HG03159 (cell line): Measurements from ENCODE around the gene OTUD5.
A peak's percentile ranks its signal among the peaks of the same experiment; 100 is the strongest.

Source experiments
- ATAC-seq: cut with Tn5 transposase; IDR thresholded peaks from one replicate; pipeline ENCODE4 v1.9.1; 2021; ENCODE audit warnings: mild to moderate bottlenecking, moderate library complexity; ENCODE audit not compliant: unreplicated experiment

Gene OTUD5

DNA sequence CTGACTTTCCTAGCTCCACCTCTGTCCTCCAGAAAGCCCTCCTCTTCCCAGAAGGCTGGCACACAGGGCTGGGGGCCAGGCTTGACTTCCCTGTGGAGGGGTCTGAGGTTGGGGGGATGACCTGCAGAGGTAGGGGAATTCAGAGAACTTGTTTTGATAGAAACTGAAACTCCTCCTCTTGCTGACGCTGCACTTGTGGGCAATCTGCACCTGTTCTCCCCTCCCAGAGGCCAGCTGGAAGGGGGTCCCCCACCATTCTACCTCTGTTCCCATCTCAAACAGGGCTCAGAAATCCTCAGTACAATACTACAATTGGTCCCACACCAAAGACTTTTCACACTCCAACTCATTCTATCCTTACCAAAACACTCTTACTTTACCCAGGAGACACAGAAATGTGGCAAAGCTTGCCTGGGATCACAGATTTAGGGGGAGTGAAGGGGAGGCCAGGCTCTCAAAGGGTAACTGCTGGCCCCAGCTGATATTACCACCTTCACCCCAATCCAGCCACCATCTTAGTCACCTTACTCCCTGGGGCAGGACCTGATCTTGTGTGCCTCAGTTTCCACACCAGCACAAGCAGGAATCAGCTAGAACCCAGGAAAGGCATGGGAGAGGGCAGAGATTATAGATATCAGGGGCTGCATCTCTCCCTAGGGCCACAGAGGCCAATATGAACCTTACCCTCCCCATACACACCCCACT, 18.5 kb downstream of the OTUD5 start:
- ATAC-seq, result peak; percentile 58

DNA sequence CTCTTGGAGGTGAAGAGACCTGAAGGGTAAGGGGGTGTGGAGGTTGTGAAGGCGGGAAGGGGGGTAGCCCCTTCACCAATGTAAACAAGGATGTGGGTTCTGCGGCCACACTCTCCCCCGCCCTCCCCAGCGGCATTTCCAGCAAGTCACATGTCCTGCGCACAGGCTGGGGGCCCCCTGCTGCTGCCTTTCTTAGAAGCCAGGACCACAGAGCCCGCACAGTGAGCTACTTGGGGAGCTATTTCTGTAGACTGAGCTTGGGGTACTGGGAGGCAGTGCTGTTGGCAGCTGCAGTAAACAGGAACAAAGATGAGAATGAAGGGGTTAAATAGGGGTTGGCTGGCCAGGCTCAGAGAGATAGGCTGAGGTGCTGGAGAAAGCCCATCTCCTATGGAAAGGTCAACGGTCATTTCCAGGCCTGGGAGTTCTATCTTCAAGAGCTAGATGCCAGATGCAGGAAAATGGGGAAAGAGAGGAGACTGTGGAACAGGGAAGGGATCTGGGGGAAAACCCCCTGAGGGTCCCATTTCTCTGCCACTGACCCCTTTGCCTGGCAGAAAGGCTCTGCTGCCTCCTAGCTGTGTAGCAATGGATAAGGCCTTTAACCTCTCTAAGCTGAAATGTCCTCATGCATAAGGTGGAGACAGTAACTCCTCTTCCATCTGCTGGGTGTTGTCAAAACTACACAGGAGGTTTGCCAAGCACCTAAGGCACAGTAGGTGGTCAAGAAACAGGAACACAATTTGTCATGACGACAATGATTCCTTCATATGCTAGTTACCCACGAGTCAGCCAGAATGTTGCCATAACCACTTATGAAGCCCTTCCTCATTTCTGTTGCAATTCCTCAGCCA, 20.1 kb downstream of the OTUD5 start:
- peak; percentile 55 for ATAC-seq

DNA sequence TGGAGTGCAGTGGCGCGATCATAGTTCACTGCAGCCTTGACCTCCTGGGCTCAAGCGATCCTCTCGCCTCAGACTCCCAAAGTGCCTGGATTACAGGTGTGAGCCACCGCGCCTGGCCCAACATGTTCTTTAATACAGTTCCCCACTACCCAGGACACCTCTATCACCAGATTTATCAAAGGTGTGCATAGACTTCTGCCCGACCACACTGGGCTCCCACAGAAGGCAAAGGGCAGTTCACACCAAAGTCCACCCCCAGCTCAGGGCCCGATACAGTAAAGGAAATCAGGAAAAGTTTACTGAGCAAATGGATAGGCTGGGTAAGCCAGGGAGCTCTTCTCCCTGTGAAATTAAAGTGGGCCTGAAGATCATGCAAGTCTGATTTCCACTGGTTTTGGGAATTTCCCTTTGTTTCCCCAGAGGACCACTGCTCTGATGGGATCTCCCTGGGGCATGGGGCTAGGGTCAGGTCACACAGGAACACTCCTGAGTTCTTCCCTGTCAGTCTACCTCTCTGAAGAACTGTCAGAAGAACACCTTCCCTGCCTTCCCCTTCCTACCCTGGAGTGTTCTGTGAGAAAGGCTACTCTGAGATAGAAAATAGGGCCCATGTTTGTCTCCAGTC, 20.9 kb downstream of the OTUD5 start:
- ATAC-seq, result no peak

GRCh38 chrX:48935301-48935670, 22.1 kb downstream of the OTUD5 start:
- ATAC-seq, result no peak

DNA sequence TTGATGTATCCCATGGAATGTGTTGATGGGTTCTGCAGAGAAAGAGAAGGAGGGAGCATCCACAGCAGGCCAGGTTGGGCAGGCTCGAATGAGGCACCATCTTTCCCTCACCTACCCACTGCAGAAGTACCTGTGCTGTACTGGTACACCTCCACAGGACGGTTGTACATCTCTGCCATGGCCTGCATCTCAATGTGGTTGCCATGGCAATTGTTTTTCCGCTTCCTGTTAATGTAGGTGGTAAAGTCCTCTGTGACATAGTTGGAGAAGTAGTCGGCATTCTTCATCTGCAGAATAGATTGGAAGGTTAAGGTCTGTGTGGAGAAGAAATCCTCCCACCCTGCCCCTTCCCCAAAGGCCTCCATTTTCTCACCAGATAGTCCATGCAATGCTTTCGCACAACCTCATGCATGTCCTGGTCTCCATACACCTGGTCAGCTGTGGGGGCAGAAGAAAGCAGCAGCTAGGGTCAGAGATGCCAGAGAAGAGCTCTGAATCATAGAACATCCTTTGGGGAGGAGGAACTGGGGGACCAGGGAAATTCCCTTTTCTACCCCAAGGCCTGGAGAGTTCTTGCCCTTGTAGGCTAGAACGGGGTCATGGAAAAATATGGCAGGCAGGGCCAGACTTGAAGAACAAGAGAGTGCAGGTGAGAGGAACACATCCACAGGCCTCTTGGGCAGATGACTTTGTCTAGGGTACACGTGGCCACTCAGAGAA, 22.7 kb downstream of the OTUD5 start:
- no peak for ATAC-seq

GRCh38 chrX:48933757-48934156, 23.6 kb downstream of the OTUD5 start:
- ATAC-seq, result no peak

DNA sequence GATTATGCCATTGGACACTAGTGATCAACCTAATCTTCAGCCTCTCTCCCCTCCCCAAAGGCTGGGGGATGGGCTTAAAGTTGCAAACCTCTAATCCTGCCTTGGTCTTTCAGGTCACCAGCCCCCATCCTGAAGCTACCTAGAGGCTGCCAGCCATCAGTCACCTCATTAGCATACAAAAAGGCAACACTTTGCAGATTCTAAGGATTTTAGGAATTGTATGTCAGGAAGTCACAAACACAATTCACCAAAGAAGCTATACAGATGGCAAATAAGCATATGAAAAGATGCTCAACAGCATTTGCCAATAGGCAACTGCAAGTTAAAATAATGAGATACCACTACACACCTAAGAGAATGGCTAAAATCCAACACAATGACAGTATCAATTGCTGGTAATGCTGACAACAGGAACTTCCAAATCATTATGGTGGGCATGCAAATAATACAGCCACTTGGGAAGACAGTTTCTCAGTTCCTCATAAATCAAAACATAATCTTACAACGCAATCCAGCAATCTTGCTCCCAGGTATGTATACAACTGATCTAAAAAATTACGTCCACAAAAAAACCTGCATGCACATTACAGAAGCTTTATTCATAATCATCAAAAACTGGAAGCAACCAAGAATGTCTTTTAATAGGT, 29.5 kb downstream of the OTUD5 start:
- no peak for ATAC-seq

DNA sequence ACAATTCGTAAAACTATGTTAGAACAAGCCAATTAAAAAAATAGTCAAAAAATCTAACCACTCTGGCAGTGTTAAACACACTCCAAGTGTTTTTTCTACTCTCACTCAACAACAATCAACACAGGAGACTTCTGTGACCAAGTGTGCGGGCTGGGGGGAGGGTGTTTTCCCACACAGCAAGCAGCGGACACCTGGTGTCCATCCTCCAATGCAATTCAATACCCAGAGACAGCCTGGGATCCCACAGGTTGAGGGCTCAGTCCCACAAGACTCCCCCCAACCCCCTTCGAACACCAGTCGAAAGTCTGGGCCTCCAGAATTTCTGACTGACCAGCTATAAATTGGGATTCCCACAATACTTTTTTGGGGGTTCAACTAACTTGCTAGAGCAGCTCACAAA, 30.3 kb downstream of the OTUD5 start:
- ATAC-seq, result no peak

DNA sequence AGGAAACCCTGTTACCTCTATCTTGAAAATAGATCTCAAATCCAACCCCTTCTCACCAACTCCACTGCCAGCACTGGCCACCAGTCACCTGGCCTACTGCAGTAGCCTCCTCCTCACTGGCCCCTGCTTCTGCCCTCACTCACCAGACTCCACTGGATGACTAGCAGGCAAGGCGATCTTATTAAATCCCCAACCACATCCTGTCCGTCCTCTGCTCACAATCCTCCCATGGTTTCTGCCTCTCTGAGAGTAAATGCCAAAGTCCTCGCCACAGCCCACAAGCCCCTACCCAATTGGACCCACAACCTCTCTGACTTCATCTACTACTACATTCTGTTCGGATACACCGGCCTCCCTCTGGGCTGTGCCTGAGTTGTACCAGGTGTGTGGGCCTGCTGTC, 33.1 kb downstream of the OTUD5 start:
- no peak for ATAC-seq

GRCh38 chrX:48923771-48924170, 33.6 kb downstream of the OTUD5 start:
- no peak for ATAC-seq

- no peak for ATAC-seq
Measured at GRCh38 chrX:48920718-48921104, 36.7 kb downstream of the OTUD5 start.

- ATAC-seq, result no peak
Measured at GRCh38 chrX:48919947-48920717, 37.3 kb downstream of the OTUD5 start.

- ATAC-seq, result no peak
Measured at GRCh38 chrX:48919360-48919841, 38.0 kb downstream of the OTUD5 start.

DNA sequence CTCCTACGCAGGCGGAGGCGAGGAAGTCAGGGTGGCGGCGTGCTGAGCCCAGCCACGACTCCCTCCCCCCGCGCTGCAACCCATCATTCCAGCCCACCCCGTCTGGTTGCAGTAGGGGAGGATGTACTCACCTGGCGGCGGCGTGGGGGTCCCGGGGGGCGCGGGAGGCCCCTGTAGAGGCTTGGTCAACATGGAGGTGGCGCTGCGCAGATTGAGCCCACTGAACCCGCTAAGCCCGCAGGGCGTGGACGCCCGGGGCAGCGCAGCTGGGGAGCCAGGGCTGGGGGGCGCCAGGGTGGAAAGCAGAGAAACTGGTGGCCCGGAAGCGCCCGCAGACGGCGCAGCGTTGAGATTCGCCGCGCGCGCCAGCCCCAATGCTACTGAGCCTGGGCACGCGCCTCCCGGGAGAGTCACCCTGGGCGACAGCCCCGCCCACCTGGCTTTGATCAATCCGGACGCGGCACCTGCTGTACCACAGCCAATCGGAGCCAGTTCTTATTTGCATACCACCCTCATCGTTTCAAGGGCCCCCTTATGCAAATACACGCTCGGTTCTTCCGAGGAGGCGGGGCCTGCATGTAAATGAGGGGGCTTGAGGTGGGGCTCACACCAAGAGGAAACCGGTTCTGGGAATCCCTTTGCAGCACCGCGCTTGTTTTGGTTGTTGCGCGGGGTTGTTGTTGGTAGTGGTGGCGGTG, 38.6 kb downstream of the OTUD5 start, which contains the start of gene PIM2:
TSS of gene PIM2 (minus strand) at position 382 of the 698 bp plus-strand sequence. CDS start at position 192, 190 bp downstream.
- ATAC-seq, result peak; percentile 68

GRCh38 chrX:48918301-48918642, 39.1 kb downstream of the OTUD5 start:
- ATAC-seq, result no peak

- peak; percentile 43 for ATAC-seq
Measured at GRCh38 chrX:48917139-48918001, 40.0 kb downstream of the OTUD5 start.

GRCh38 chrX:48914593-48915493, 42.6 kb downstream of the OTUD5 start:
- no peak for ATAC-seq
